ENCODE data around the gene SPOCK1.

Gene SPOCK1

DNA sequence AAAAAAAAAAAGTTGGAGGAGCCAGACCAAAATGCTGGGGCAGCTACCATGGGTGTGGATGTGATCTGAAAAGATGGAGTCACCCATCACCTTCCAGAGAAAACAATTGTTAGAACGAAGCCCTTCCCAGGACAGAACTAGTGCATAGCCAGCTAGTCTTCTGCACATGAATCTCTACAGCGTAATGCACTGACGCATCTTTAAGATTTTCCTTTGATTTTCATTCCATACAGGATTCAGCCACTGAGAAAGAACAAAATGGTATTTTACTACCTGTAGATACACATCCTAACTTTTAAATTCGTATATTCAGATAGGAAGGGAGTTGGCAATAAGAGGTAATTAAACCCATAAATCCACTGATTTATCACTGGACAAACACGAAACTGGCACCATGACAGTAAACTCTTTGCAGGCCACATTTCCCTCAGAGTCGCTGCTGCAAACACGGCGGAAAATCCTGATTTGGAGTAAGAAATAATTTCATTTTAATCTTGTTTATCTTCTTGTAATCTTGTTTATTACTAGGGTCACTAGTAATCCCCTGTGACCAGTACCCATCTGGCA, 206.6 kb downstream of the SPOCK1 start:
- DNase-seq (ENCODE audit: low read depth): no peak

DNA sequence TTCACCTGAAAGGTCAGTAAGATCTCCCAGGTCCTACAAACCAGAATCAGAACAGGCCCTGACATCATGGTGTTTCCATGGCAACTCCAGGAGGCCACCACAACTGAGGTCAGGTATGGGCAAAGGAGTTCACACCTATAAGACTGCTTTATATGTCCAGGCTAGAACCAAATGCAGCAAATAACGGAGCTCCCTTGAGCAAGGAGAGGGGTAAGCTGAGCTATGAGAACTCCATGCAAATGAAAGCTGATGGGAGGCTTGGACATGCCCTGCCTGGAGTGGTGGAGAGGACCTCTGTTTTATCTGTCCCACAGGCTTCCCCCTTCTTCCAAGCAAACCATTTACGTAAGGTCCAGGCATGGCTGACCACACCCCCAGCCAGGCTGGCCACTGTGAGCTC, 207.7 kb downstream of the SPOCK1 start:
- no peak for DNase-seq (ENCODE audit: low read depth)

GRCh38 chr5:137291031-137291430, 208.1 kb downstream of the SPOCK1 start:
- DNase-seq (ENCODE audit: low read depth): no peak

DNA sequence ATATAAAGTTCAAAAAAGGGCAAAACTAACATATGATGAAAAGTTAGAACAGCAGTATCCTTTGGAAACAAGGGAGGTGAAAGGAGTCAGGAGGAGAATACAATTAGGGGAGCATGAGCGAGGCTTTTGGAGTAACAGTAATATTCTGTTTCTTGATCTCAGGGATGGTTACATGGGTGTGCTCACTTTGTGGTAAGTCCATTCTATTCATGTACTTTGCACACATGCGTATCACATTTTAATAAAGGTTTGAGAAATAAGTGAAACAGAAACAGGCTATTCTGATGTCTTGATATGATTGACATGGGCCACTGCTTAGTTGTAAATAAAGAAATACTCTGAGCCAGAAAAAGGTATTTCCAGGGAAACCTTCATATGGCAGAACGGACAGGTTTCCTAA, 208.8 kb downstream of the SPOCK1 start:
- no peak for DNase-seq (ENCODE audit: low read depth)

DNA sequence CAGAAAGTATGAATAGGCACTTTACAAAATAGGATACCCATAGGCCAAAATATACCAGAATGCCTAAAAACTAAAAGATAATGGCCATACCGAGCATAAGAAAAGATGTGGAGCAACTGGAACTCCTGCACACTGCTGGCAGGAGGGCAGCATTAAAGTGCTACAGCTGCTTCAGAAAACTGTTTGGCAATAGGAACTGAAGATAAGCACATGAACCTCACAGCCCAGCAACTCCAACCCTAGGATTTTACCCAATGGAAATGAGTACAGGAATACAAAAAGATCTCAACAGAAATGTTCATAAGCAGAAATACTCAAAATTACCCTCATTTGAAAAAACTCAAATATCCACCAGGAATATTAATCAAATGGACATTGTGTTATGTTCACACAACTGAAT, 209.3 kb downstream of the SPOCK1 start:
- no peak for DNase-seq (ENCODE audit: low read depth)

- no peak for DNase-seq (ENCODE audit: low read depth)
Measured at GRCh38 chr5:137287569-137287968, 211.6 kb downstream of the SPOCK1 start.

GRCh38 chr5:137286025-137286610, 213.0 kb downstream of the SPOCK1 start:
- no peak for DNase-seq (ENCODE audit: low read depth)

- no peak for DNase-seq (ENCODE audit: low read depth)
Measured at GRCh38 chr5:137283801-137284200, 215.3 kb downstream of the SPOCK1 start.

GRCh38 chr5:137282216-137282615, 216.9 kb downstream of the SPOCK1 start:
- no peak for DNase-seq (ENCODE audit: low read depth)

DNA sequence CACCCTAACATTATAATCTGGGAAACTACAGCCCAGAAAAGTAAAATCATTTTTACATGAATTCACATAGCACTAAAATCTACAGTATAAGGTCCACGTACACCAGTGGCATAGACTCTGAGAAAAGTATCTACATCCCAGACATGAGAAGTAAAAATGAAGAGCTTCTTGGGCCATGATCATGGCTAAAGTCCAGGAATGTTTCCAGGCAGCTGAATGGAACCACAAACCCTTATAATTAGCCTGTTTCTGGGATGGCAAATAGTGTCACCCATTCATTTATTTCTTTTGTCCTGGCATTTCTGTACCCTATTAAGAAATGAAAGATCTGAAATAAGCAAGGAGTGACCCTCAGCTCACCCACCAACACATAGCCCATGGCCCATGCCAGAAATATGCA, 217.9 kb downstream of the SPOCK1 start:
- DNase-seq (ENCODE audit: low read depth): no peak

- DNase-seq (ENCODE audit: low read depth): no peak
Measured at GRCh38 chr5:137280656-137281055, 218.5 kb downstream of the SPOCK1 start.

- no peak for DNase-seq (ENCODE audit: low read depth)
Measured at GRCh38 chr5:137279521-137280231, 219.4 kb downstream of the SPOCK1 start.

- no peak for DNase-seq (ENCODE audit: low read depth)
Measured at GRCh38 chr5:137278476-137278875, 220.7 kb downstream of the SPOCK1 start.

GRCh38 chr5:137275083-137275482, 224.0 kb downstream of the SPOCK1 start:
- no peak for DNase-seq (ENCODE audit: low read depth)

DNA sequence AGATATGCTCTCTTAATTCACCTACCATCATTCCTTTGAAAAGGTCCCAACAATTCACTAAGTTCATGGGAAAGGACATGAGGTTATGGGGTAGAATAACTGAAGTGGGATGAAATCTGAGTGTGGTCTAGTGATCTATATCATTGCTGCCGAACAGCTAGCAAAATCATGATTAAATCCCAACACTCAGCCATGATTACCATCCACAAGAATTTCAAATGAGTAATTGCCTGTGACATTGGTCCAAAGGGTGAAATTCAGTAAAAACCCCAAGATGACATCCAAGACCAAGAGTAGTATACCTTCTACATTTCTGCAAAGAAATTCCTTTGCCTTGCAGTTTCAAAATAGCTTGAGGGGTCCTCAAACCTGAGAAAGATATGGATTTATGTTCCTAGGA, 225.6 kb downstream of the SPOCK1 start:
- DNase-seq (ENCODE audit: low read depth): no peak

- DNase-seq (ENCODE audit: low read depth): no peak
Measured at GRCh38 chr5:137272831-137273230, 226.3 kb downstream of the SPOCK1 start.

- no peak for DNase-seq (ENCODE audit: low read depth)
Measured at GRCh38 chr5:137269946-137270345, 229.2 kb downstream of the SPOCK1 start.

DNA sequence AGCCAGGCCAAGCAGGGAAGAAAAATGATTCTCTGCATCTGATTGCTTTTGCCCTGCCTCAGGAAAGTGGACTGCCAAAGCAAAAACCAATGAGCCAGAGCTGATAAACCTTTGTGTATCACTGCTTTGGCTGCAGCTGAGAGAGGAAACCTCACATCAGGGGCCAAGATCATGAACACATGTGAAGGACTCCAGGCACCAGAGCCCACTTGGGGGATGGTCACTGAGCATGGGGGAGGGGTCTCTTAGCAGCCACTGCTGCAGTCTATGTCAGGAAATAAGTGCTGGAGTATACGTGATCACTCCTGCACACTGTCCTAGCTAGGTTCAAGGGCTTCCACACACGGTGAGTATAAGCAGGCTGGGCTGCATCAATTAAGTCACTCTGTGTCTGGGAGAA, 229.9 kb downstream of the SPOCK1 start:
- no peak for DNase-seq (ENCODE audit: low read depth)

GRCh38 chr5:137268646-137269045, 230.5 kb downstream of the SPOCK1 start:
- DNase-seq (ENCODE audit: low read depth): no peak

- DNase-seq (ENCODE audit: low read depth): no peak
Measured at GRCh38 chr5:137266186-137266585, 232.9 kb downstream of the SPOCK1 start.

DNA sequence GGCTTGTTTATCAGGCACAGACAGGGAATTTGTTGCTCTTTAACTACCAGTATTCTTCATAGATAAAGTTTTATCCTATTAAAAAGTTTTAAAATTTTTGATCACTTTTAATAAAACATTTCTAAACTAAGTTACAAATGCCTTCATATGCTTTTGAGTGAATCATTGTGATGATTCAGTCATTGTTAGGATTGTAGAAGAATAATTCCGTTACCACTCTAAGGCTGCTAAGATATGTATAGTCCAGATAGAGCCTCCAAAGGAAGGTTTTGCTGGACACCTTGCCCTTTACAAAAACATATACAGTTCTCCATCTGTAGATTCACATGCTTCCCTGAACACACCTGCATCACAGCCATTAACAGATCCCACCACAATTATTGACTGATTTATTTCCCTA, 233.7 kb downstream of the SPOCK1 start:
- no peak for DNase-seq (ENCODE audit: low read depth)

DNA sequence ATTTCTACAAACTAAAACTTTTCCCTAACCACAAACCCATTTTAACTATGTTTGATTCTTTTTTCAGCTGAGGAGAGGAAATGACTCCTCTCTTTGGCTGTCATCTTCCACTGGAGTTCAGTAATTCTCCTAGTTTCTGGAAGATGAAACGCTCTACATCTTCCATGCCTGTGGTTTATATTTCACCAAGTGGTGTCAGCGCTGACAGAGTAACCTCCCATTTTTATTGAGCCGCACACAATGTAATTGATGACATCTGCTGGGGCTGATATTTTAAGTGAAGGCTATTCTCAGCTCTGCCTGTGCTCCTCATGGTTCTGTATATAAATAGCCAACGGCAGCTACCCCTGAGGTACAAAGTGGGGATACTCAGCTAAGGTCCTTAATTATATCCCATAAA, 234.6 kb downstream of the SPOCK1 start:
- no peak for DNase-seq (ENCODE audit: low read depth)

GRCh38 chr5:137264041-137264440, 235.1 kb downstream of the SPOCK1 start:
- DNase-seq (ENCODE audit: low read depth): no peak
